HEK293 (cell line): ENCODE measurements around the gene S1PR2.

Experiments
- CTCF ChIA-PET: fragments of 350-600 bp; formaldehyde crosslinking; extraction: SDS; loops from one replicate; lab custom pipeline; 2021; ENCODE audit warnings: antibody characterized with exemption; lab: Yijun Ruan, JAX
- POLR2A ChIA-PET: fragments of 300-600 bp; formaldehyde crosslinking; extraction: SDS; loops from one replicate; lab custom pipeline; 2020; ENCODE audit warnings: antibody characterized with exemption, inconsistent platforms; lab: Yijun Ruan, JAX
- H3K27ac ChIP-seq: fragments of 200-500 bp; sonication (Bioruptor generic); 2 replicates; pipeline ENCODE4 v1.5.1; 2014; ENCODE audit warnings: low read depth, low read length, control low read depth, inconsistent platforms; ENCODE audit errors: extremely low read depth
- H3K36me3 ChIP-seq, 2 experiments: fragments of 200-500 bp in 1 of 2; sonication (Bioruptor generic) in 1 of 2; 1 replicate in 1 of 2; 2 replicates in 1 of 2; pipeline ENCODE4 v1.5.1; 2014 to 2017; ENCODE audit warnings: inconsistent platforms in 2 of 2, low read length in 2 of 2; ENCODE audit not compliant: control insufficient read depth in 2 of 2, insufficient read depth in 1 of 2
- H3K4me1 ChIP-seq: fragments of 200-500 bp; sonication (Bioruptor generic); 2 replicates; pipeline ENCODE4 v1.5.1; 2014; ENCODE audit warnings: mild to moderate bottlenecking, low read length, inconsistent platforms; ENCODE audit not compliant: control insufficient read depth, insufficient read depth
- H3K4me3 ChIP-seq: 2 replicates; pipeline ENCODE4 v1.5.1; 2011; ENCODE audit warnings: low read depth, mild to moderate bottlenecking, control low read depth, low read length, moderate library complexity
- H3K9me3 ChIP-seq: fragments of 200-500 bp; sonication (Bioruptor generic); 2 replicates; pipeline ENCODE4 v1.5.1; 2014; ENCODE audit warnings: low read depth, low read length, inconsistent platforms; ENCODE audit not compliant: control insufficient read depth, insufficient read depth
- ATF2 ChIP-seq: fragments of 450-650 bp; formaldehyde crosslinking; IDR thresholded peaks from 2 replicates; pipeline ENCODE4 v1.5.1; 2016; ENCODE audit warnings: missing biosample characterization, missing genetic modification characterization, low read depth
- GLI4 ChIP-seq: fragments of 450-650 bp; formaldehyde crosslinking; IDR thresholded peaks from 2 replicates; pipeline ENCODE4 v1.5.1; 2016; ENCODE audit warnings: missing biosample characterization, missing genetic modification characterization
- GLIS1 ChIP-seq: fragments of 450-650 bp; formaldehyde crosslinking; IDR thresholded peaks from 2 replicates; pipeline ENCODE4 v1.5.1; 2016; ENCODE audit warnings: missing biosample characterization, missing genetic modification characterization
- GLIS2 ChIP-seq: fragments of 450-650 bp; formaldehyde crosslinking; IDR thresholded peaks from 2 replicates; pipeline ENCODE4 v1.5.1; 2016; ENCODE audit warnings: missing biosample characterization, missing genetic modification characterization
- KLF1 ChIP-seq: fragments of 450-650 bp; formaldehyde crosslinking; IDR thresholded peaks from 2 replicates; pipeline ENCODE4 v1.5.1; 2016; ENCODE audit warnings: missing biosample characterization, missing genetic modification characterization
- MYNN ChIP-seq: fragments of 450-650 bp; formaldehyde crosslinking; IDR thresholded peaks from 2 replicates; pipeline ENCODE4 v1.5.1; 2016; ENCODE audit warnings: missing biosample characterization, missing genetic modification characterization, borderline replicate concordance
- PRDM10 ChIP-seq: fragments of 450-650 bp; formaldehyde crosslinking; IDR thresholded peaks from 2 replicates; pipeline ENCODE4 v1.5.1; 2016; ENCODE audit warnings: missing biosample characterization, missing genetic modification characterization
- SP3 ChIP-seq: fragments of 450-650 bp; formaldehyde crosslinking; IDR thresholded peaks from 2 replicates; pipeline ENCODE4 v1.5.1; 2016; ENCODE audit warnings: missing biosample characterization, missing genetic modification characterization
- ZBTB8A ChIP-seq: fragments of 450-650 bp; formaldehyde crosslinking; IDR thresholded peaks from 2 replicates; pipeline ENCODE4 v1.5.1; 2016; ENCODE audit warnings: missing biosample characterization, missing genetic modification characterization
- ZFHX2 ChIP-seq: fragments of 450-650 bp; formaldehyde crosslinking; conservative IDR thresholded peaks from 2 replicates; pipeline ENCODE4 v1.5.1; 2016; ENCODE audit warnings: missing biosample characterization, missing genetic modification characterization
- ZNF175 ChIP-seq: fragments of 450-650 bp; formaldehyde crosslinking; IDR thresholded peaks from 2 replicates; pipeline ENCODE4 v1.5.1; 2016; ENCODE audit warnings: missing biosample characterization, missing genetic modification characterization
- ZNF214 ChIP-seq: fragments of 450-650 bp; formaldehyde crosslinking; IDR thresholded peaks from 2 replicates; pipeline ENCODE4 v1.5.1; 2017; ENCODE audit warnings: missing biosample characterization, mild to moderate bottlenecking, missing genetic modification characterization, borderline replicate concordance
- ZNF26 ChIP-seq: fragments of 450-650 bp; formaldehyde crosslinking; IDR thresholded peaks from 2 replicates; pipeline ENCODE4 v1.5.1; 2016; ENCODE audit warnings: missing biosample characterization, missing genetic modification characterization
- ZNF335 ChIP-seq: fragments of 450-650 bp; formaldehyde crosslinking; conservative IDR thresholded peaks from 2 replicates; pipeline ENCODE4 v1.5.1; 2016; ENCODE audit warnings: missing biosample characterization, missing genetic modification characterization
- ZNF354C ChIP-seq: fragments of 450-650 bp; formaldehyde crosslinking; IDR thresholded peaks from 2 replicates; pipeline ENCODE4 v1.5.1; 2016; ENCODE audit warnings: missing biosample characterization, missing genetic modification characterization, low read depth, borderline replicate concordance
- ZNF398 ChIP-seq: fragments of 450-650 bp; formaldehyde crosslinking; IDR thresholded peaks from 2 replicates; pipeline ENCODE4 v1.5.1; 2017; ENCODE audit warnings: missing biosample characterization, missing genetic modification characterization
- ZNF423 ChIP-seq: fragments of 450-650 bp; formaldehyde crosslinking; IDR thresholded peaks from 2 replicates; pipeline ENCODE4 v1.5.1; 2016; ENCODE audit warnings: missing biosample characterization, missing genetic modification characterization
- ZNF571 ChIP-seq: fragments of 450-650 bp; formaldehyde crosslinking; IDR thresholded peaks from 2 replicates; pipeline ENCODE4 v1.5.0; 2017; ENCODE audit warnings: missing biosample characterization, missing genetic modification characterization
- ZNF629 ChIP-seq: fragments of 450-650 bp; formaldehyde crosslinking; IDR thresholded peaks from 2 replicates; pipeline ENCODE4 v1.5.1; 2017; ENCODE audit warnings: missing biosample characterization, missing genetic modification characterization
- ZNF645 ChIP-seq: fragments of 450-650 bp; formaldehyde crosslinking; IDR thresholded peaks from 2 replicates; pipeline ENCODE4; 2016; ENCODE audit warnings: missing biosample characterization, missing genetic modification characterization

S1PR2 gene

GRCh38 chr19:10230861-10231611, at the start of gene S1PR2 (continued):
- TF ChIP-seq ZNF214 (tag by site-specific recombination) (no peak), ZNF354C (tag by site-specific recombination) (no peak), MYNN (no peak), ZNF398 (tag by site-specific recombination) (peak; percentile 41; the same call in 1 of the 2 replicates), ZNF26 (tag by site-specific recombination) (no peak), GLIS1 (tag by site-specific recombination) (peak; percentile 12; the same call in 1 of the 2 replicates), SP3 (peak; percentile 45; the same call in 1 of the 2 replicates), KLF1 (0 out of 2 replicates have a peak, but pooled peaks have one; percentile 23), ZNF629 (tag by site-specific recombination) (peak; percentile 93), ZBTB8A (tag by site-specific recombination) (peak; percentile 74), ZNF335 (peak; percentile 88), ZFHX2 (peak; percentile 30; the same call in 1 of the 2 replicates), ZNF175 (tag by site-specific recombination) (no peak), ATF2 (peak; percentile 93), GLIS2 (tag by site-specific recombination) (peak; percentile 77)
- TF ChIP-seq, all 188 proteins: peak for 32

- CTCF ChIA-PET: interaction anchor here (0.6 to 2.5 kb wide), 6 partner anchors 10 to 144 kb away, joined by 3 to 14 read pairs (median 4); partner anchors contain the start of gene ICAM5
- H3K4me3 ChIP-seq: no peak overlapping the region
- no peaks in the 10 kb centered on the region for H3K9me3 ChIP-seq
- H3K36me3 ChIP-seq: no peaks in the 10 kb centered on the region
- TF ChIP-seq ZNF423 (tag by site-specific recombination): no peak
- TF ChIP-seq ZNF645 (tag by site-specific recombination): no peak
- 0 out of 2 replicates have a peak, but pooled peaks have one; percentile 59 for TF ChIP-seq GLI4 (tag by site-specific recombination)
- TF ChIP-seq PRDM10 (tag by site-specific recombination): peak; percentile 50
- no peak for TF ChIP-seq ZNF571 (tag by site-specific recombination)
- TF ChIP-seq, all 188 proteins: peak for 2
- POLR2A ChIA-PET: interaction anchor here (0.6 to 0.9 kb wide), 3 partner anchors 11 to 101 kb away, joined by 3 read pairs; partner anchors contain the start of gene TYK2
- no peaks in the 10 kb centered on the region for H3K4me1 ChIP-seq
- no peak overlapping the region for H3K27ac ChIP-seq
Measured at GRCh38 chr19:10279737-10280442, 48.8 kb upstream of the S1PR2 start.
